ENCODE data around the gene SKI.
"Not testable (repeated sequence)": the region's sequence is repeated elsewhere in the genome, so short reads cannot be mapped to it uniquely, and the experiment has no call there.

Gene SKI

DNA sequence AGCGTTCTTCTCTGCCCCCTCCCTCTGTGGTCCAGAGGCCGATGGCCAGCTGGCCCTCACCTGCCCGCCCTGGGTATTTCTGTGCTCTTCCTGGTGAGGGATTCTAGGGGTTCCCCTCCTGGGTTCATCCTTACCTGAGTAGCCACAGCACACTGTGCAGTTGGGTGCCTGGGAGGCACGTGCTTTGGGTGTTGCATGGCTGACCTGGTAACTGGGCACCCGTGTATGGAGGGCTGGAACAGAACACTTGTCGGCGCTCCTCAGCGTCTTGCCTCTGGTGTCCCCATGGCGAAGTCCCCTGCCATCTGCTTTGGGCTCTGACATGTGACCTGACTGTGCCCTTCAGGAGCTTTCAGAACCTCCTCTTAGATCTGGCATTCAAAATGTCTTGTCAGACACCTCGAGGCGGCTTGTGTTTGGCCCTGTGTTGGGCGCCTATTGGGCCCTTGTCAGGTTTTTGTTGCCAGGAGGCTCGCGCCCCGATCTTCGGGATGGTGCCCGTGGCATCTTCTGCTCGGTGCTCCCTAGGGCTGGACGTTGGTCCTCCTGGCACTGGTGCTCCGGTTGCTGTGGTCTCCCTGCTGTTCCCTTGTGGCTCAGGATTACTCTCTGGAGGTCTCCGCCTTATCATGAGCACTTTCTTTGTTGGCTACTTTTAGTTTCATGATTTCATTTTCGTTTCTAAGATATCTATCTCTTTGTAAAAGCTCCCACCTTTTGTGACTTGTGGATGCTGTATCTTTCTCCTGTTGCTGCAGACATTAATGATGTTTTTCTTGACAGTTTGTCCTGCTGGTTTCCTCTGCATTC lies 28.5 kb downstream of the SKI start:
- peaks cover 16% of the 10 kb centered on the region for H3K36me3 Mint-ChIP-seq (ENCODE audit: low read depth)
- no peak overlapping the region for H3K4me3 Mint-ChIP-seq
- peak overlapping the region in 1 of 3 experiments; percentile 61 for H3K27ac Mint-ChIP-seq
- TF ChIP-seq, protein P1, sequence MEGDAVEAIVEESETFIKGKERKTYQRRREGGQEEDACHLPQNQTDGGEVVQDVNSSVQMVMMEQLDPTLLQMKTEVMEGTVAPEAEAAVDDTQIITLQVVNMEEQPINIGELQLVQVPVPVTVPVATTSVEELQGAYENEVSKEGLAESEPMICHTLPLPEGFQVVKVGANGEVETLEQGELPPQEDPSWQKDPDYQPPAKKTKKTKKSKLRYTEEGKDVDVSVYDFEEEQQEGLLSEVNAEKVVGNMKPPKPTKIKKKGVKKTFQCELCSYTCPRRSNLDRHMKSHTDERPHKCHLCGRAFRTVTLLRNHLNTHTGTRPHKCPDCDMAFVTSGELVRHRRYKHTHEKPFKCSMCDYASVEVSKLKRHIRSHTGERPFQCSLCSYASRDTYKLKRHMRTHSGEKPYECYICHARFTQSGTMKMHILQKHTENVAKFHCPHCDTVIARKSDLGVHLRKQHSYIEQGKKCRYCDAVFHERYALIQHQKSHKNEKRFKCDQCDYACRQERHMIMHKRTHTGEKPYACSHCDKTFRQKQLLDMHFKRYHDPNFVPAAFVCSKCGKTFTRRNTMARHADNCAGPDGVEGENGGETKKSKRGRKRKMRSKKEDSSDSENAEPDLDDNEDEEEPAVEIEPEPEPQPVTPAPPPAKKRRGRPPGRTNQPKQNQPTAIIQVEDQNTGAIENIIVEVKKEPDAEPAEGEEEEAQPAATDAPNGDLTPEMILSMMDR (IDR thresholded peaks at IDR 0.05; ENCODE audit: unreplicated experiment in 3 of 3), result no peak
- no peaks in the 10 kb centered on the region for H3K27me3 Mint-ChIP-seq (ENCODE audit: low read depth)
- H3K4me1 Mint-ChIP-seq, result peaks cover 38% of the 10 kb centered on the region
- H3K9me3 Mint-ChIP-seq, result no peaks in the 10 kb centered on the region

DNA sequence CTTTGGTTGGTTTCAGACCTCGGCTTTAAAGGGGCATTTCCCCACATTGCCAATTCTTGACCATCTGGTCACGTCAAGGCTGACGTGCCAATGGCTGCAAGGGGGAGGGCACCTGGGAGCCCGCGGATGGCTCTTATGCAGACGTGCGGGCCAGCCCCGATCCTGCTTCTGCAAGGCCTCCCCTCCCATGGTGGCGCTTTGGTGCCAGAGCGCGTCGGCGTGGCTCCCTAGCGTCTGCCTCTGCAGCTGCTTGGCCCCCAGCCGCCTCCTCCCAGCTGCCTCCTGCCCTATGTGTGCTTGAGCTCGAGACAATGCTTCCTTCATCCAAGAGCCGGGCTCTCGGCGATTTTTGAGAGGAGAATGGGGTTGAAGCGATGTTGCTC lies 29.1 kb downstream of the SKI start:
- Mint-ChIP-seq H3K27ac (peak overlapping the region in 1 of 3 experiments; percentile 61), H3K4me3 (no peak overlapping the region), H3K9me3 (no peaks in the 10 kb centered on the region), H3K4me1 (peaks cover 33% of the 10 kb centered on the region), H3K27me3 (ENCODE audit: low read depth) (no peaks in the 10 kb centered on the region), H3K36me3 (ENCODE audit: low read depth) (peaks cover 16% of the 10 kb centered on the region)
- TF ChIP-seq, protein P1 (IDR thresholded peaks at IDR 0.05; ENCODE audit: unreplicated experiment in 3 of 3), result no peak

DNA sequence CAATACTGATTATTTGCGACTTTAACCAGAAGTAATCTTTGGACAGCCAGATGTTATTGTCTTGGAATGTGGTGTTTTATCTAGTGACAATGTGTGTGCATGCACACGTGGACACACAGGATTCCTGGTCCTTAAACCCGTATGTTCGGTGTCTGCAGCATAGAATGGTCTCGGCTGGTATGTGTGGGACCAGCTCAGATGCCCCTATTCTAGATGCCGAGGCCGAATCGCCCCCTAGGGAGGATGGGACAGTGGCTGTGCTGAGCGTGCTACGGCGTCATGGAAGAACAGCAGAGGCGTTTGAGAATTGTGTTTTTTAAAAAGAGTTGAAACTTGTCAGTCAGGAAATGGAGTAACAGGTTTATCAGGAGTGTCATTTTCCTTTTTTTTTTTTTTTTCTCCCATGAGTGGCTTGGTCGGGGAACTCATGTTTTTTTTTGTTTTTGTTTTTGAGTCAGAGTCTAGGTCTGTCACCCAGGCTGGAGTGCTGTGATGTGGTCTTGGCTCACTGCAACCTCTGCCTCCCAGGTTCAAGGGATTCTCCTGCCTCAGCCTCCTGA lies 30.1 kb downstream of the SKI start:
- H3K36me3 Mint-ChIP-seq (ENCODE audit: low read depth), result peaks cover 9% of the 10 kb centered on the region
- TF ChIP-seq, protein P1 (IDR thresholded peaks at IDR 0.05; ENCODE audit: unreplicated experiment in 3 of 3), result no peak
- H3K9me3 Mint-ChIP-seq, result no peaks in the 10 kb centered on the region
- no peak overlapping the region for H3K4me3 Mint-ChIP-seq
- peak overlapping the region; percentile 57 to 67 (median 65) for H3K27ac Mint-ChIP-seq
- H3K4me1 Mint-ChIP-seq, result peaks cover 28% of the 10 kb centered on the region
- no peaks in the 10 kb centered on the region for H3K27me3 Mint-ChIP-seq (ENCODE audit: low read depth)

GRCh38 chr1:2258996-2259395 lies 30.9 kb downstream of the SKI start:
- peak overlapping the region in 1 of 3 experiments; percentile 46 for H3K27ac Mint-ChIP-seq
- TF ChIP-seq, protein P1 (IDR thresholded peaks at IDR 0.05; ENCODE audit: unreplicated experiment in 3 of 3), result no peak
- no peaks in the 10 kb centered on the region for H3K27me3 Mint-ChIP-seq (ENCODE audit: low read depth)
- H3K4me3 Mint-ChIP-seq, result no peak overlapping the region
- H3K4me1 Mint-ChIP-seq, result peaks cover 28% of the 10 kb centered on the region
- H3K36me3 Mint-ChIP-seq (ENCODE audit: low read depth), result peaks cover 6% of the 10 kb centered on the region
- H3K9me3 Mint-ChIP-seq, result no peaks in the 10 kb centered on the region

GRCh38 chr1:2259668-2260402 lies 31.7 kb downstream of the SKI start:
- TF ChIP-seq, protein P1 (IDR thresholded peaks at IDR 0.05; ENCODE audit: unreplicated experiment in 3 of 3), result no peak
- Mint-ChIP-seq H3K4me3 (no peak overlapping the region), H3K27ac (peak overlapping the region in 2 of 3 experiments; percentile 33 to 74), H3K9me3 (no peaks in the 10 kb centered on the region), H3K27me3 (ENCODE audit: low read depth) (no peaks in the 10 kb centered on the region), H3K36me3 (ENCODE audit: low read depth) (no peaks in the 10 kb centered on the region), H3K4me1 (peaks cover 24% of the 10 kb centered on the region)

DNA sequence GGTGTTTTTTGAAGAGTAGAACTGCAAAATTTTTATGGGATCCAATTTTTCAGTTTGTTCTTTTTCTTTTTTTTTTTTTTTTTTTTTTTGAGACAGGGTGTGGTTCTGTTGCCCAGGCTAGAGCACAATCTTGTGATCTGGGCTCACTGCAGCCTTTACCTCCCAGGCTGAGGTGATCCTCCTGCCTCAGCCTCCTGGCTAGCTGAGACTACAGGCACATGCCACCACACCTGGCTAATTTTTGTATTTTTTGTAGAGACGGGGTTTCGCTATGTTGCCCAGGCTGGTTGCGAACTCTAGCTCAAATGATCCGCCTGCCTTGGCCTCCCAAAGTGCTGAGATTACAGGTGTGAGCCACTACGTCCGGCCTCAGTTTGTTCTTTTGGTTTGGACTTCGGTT lies 32.4 kb downstream of the SKI start:
- H3K27ac Mint-ChIP-seq, result peak overlapping the region in 2 of 3 experiments; percentile 33 to 74
- not testable (repeated sequence) for H3K36me3 Mint-ChIP-seq (ENCODE audit: low read depth); H3K4me3 Mint-ChIP-seq; H3K27me3 Mint-ChIP-seq (ENCODE audit: low read depth); H3K9me3 Mint-ChIP-seq
- H3K4me1 Mint-ChIP-seq, result peaks cover 29% of the 10 kb centered on the region

Data from nephron (organoid).